Measurements from ENCODE around the gene FRMD4A. TPM values are rescaled to one million over a fixed set of nuclear protein-coding genes. Genes with fewer than 3 reads are reported as not detected.

The FRMD4A gene
- total RNA-seq, 1 experiment from 2014 or later, result 7.1 TPM

DNA sequence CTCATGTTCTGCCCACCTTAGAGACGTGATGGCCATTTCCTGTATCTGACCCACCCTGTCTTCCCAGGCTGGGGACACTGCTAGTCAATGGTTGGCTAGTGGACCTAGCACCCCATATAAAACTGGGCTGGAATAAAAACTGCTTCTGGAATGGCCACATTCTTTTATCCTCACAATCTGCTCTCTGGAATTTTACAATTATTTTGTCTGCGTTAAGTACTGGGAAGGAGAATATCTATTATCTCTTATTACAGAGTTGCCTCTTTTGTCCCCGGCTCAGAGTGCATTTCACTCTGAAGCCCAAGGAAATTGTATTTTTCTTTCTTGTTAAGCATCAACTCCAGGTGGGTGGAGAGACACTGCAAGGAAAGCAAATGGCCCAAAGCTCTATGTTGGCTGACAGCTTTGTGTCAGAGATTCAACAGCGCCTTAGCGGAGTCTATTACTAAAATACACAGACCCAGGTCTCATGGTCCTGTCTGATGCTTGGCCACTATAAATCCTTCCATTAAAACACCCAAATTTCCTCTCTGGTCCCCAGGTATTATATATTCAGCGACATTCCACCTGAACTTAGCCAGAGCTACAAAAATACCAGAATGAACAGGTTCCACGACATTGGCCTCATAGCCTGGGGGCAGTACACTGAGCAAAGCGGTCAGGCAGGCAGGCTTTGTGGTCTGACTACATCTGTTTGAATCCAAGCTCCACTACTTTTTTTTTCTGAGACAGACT is 622.3 kb downstream of the FRMD4A start:
- H3K4me3 ChIP-seq (ENCODE audit: low read length), result no peak overlapping the region
- H3K27me3 ChIP-seq (ENCODE audit: low read length), result no peaks in the 10 kb centered on the region
- no TSS peak for BruUV-seq (replicated peaks)
- H3K9me2 ChIP-seq (replicated peaks; ENCODE audit: low read length), result no peaks in the 10 kb centered on the region
- ATAC-seq, result peak; percentile 16
- peak; percentile 74 for DNase-seq
- H3K27ac ChIP-seq (ENCODE audit: low read length), result no peak overlapping the region
- no peak overlapping the region for H2AFZ ChIP-seq (ENCODE audit: low read length)
- H3K4me2 ChIP-seq (ENCODE audit: low read length), result peak overlapping the region; percentile 71
- H4K20me1 ChIP-seq (ENCODE audit: low read length), result no peaks in the 10 kb centered on the region
- TF ChIP-seq EZH2phosphoT487 (IDR thresholded peaks at IDR 0.05; ENCODE audit: borderline replicate concordance, low read length), result no peak
- TF ChIP-seq, protein P1, sequence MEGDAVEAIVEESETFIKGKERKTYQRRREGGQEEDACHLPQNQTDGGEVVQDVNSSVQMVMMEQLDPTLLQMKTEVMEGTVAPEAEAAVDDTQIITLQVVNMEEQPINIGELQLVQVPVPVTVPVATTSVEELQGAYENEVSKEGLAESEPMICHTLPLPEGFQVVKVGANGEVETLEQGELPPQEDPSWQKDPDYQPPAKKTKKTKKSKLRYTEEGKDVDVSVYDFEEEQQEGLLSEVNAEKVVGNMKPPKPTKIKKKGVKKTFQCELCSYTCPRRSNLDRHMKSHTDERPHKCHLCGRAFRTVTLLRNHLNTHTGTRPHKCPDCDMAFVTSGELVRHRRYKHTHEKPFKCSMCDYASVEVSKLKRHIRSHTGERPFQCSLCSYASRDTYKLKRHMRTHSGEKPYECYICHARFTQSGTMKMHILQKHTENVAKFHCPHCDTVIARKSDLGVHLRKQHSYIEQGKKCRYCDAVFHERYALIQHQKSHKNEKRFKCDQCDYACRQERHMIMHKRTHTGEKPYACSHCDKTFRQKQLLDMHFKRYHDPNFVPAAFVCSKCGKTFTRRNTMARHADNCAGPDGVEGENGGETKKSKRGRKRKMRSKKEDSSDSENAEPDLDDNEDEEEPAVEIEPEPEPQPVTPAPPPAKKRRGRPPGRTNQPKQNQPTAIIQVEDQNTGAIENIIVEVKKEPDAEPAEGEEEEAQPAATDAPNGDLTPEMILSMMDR (conservative IDR thresholded peaks at IDR 0.05; ENCODE audit: low read depth, low read length), result no peak
- TF ChIP-seq EZH2 (IDR thresholded peaks at IDR 0.05; ENCODE audit: low read length, unreplicated experiment), result no peak
- ChIA-PET POLR2A (ENCODE audit: unreplicated experiment) (no interaction called here), CTCF (interaction anchor here (0.6 kb wide), 1 partner anchor 96 kb away, joined by 6 read pairs; no protein-coding TSS in a partner anchor)
- H3K79me2 ChIP-seq (ENCODE audit: low read length), result no peaks in the 10 kb centered on the region
- no peaks in the 10 kb centered on the region for H3K36me3 ChIP-seq (ENCODE audit: low read depth, low read length)
- H3K9ac ChIP-seq (ENCODE audit: low read length), result no peak overlapping the region
- H3F3A ChIP-seq (ENCODE audit: low read length, unreplicated experiment), result no peaks in the 10 kb centered on the region
- H3K4me1 ChIP-seq (ENCODE audit: insufficient read depth, low read length), result peaks cover 24% of the 10 kb centered on the region
- intact Hi-C loops (cut with micrococcal nuclease), result loop anchor here (5.0 kb wide), 1 partner anchor 69 kb away; no protein-coding TSS in a partner anchor
- no peaks in the 10 kb centered on the region for H3K9me3 ChIP-seq (ENCODE audit: low read length)

DNA sequence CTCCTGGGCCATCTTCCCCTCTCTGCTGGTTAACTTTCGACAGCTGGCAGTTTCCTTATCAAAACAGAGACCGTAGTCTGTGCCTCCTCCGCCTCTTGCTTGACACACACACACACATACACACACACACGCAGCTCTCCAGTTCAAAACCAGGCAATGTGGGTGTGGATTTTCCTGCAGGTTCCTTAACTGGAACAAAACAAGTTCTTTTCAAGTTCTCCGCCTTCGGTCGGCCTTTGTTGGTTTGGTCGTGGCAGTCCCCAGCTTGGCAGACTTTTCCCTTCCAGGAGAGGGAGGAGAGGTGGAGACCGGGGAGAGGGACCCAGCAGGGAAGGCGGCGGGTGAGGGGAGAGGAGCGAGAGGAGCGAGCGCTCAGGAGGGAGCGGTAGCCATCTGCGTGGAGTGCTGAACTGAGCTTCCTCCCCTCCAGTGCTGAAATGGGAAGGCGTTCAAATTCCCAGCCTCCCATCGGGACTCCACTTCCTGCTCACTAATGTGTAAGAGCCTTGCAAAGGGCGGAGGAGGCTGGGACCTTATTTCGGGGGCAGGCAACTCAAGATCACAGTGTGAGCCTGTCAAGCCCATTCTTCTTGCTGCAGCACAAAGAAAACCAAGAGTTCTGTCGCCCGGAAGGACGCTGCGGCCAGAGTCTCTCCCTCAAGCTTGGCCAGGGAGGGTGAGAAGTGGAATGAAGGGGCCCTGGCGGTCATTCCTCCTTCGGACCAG is 623.4 kb downstream of the FRMD4A start:
- Histone ChIP-seq H3K4me1 (ENCODE audit: insufficient read depth, low read length) (peaks cover 13% of the 10 kb centered on the region), H3K79me2 (ENCODE audit: low read length) (no peaks in the 10 kb centered on the region), H3K4me3 (ENCODE audit: low read length) (peak overlapping the region; percentile 54), H3K36me3 (ENCODE audit: low read depth, low read length) (no peaks in the 10 kb centered on the region), H3F3A (ENCODE audit: low read length, unreplicated experiment) (no peaks in the 10 kb centered on the region), H4K20me1 (ENCODE audit: low read length) (no peaks in the 10 kb centered on the region), H3K4me2 (ENCODE audit: low read length) (peak overlapping the region; percentile 71), H3K9me2 (replicated peaks; ENCODE audit: low read length) (no peaks in the 10 kb centered on the region), H3K27ac (ENCODE audit: low read length) (no peak overlapping the region), H3K9me3 (ENCODE audit: low read length) (no peaks in the 10 kb centered on the region), H2AFZ (ENCODE audit: low read length) (peak overlapping the region; percentile 63; the same call in 1 of the 2 replicates), H3K9ac (ENCODE audit: low read length) (0 out of 2 replicates have a peak overlapping the region, but pooled peaks have one; percentile 22), H3K27me3 (ENCODE audit: low read length) (no peaks in the 10 kb centered on the region)
- no TSS peak for BruUV-seq (replicated peaks)
- no peak for TF ChIP-seq EZH2phosphoT487 (IDR thresholded peaks at IDR 0.05; ENCODE audit: borderline replicate concordance, low read length)
- TF ChIP-seq, protein P1 (conservative IDR thresholded peaks at IDR 0.05; ENCODE audit: low read depth, low read length), result no peak
- intact Hi-C loops (cut with micrococcal nuclease), result loop anchor here (5.0 kb wide), 1 partner anchor 70 kb away; no protein-coding TSS in a partner anchor
- DNase-seq (peak; percentile 49), ATAC-seq (peak; percentile 77)
- CTCF ChIA-PET, result no interaction called here
- POLR2A ChIA-PET (ENCODE audit: unreplicated experiment), result no interaction called here
